ENCODE data around the gene DEFB114. TPM values are rescaled to one million over a fixed set of nuclear protein-coding genes. Genes with fewer than 3 reads are reported as not detected.
"Not testable (repeated sequence)": the region's sequence is repeated elsewhere in the genome, so short reads cannot be mapped to it uniquely, and the experiment has no call there.

The DEFB114 gene
- total RNA-seq, 2 experiments from 2014 or later: not detected

DNA sequence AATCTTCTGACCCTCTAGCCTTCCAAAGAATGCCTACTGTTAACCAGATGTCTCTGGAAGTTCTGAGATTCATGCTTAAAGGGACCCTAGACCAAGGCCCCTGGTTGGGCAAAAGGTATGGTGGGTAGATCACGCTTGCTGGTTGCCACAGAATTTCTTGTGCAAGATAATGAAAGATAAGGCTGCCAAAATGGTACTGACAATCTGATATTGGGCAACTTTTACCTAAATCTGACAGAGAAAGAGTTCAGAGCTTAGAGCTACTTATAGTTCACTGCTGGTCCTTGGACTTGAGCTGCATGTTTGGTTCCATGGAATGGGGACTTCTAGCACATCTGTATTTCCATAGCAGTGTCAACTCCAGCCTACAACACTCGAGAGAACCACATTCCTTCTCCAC, 12.0 kb downstream of the DEFB114 start:
- Mint-ChIP-seq H3K36me3 (no peaks in the 10 kb centered on the region), H3K27ac (no peak overlapping the region), H3K27me3 (no peaks in the 10 kb centered on the region), H3K4me3 (no peak overlapping the region), H3K4me1 (no peaks in the 10 kb centered on the region), H3K9me3 (peaks cover 2% of the 10 kb centered on the region)
- DNase-seq: no peak

DNA sequence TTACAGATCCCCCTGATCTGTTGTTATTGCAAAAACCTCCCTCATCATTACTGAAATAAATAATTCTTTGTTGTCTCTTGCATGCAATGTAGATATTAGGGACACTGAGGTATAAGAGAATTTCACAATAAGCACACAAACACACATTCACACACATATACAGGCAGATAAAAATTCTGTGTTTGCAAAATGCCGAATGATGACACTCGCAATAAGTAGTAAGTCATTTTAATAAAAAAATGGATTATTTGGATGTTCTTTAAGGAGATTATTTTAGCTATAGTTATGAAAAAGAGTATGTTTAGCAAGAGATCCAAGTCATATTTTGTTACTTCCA, 13.6 kb downstream of the DEFB114 start:
- no peaks in the 10 kb centered on the region for H3K36me3 Mint-ChIP-seq
- H3K9me3 Mint-ChIP-seq: peaks cover 2% of the 10 kb centered on the region
- H3K4me3 Mint-ChIP-seq: no peak overlapping the region
- no peaks in the 10 kb centered on the region for H3K4me1 Mint-ChIP-seq
- H3K27ac Mint-ChIP-seq: no peak overlapping the region
- no peak for DNase-seq
- no peaks in the 10 kb centered on the region for H3K27me3 Mint-ChIP-seq

DNA sequence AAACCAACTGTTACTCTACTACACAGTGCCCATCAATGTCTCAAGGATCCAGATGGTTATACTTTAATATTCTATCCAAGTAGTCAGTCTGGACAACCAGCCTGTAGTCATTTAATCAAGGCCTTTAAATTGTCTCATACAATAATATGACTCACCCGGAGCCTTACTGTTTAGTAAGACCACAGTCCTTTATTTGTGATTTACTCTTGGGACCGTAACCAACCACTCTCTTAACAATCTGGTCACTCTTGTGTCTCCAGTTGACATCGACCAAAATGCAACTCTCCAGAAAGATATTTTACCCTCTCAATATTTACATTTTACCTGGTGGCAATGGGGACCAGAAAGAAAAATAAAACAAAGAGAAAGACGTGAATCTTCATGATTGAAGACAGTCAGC, 14.9 kb downstream of the DEFB114 start:
- H3K36me3 Mint-ChIP-seq: peaks cover 1% of the 10 kb centered on the region
- no peaks in the 10 kb centered on the region for H3K4me1 Mint-ChIP-seq
- no peak overlapping the region for H3K4me3 Mint-ChIP-seq
- no peak overlapping the region for H3K27ac Mint-ChIP-seq
- H3K9me3 Mint-ChIP-seq: peaks cover 5% of the 10 kb centered on the region
- no peak for DNase-seq
- H3K27me3 Mint-ChIP-seq: no peaks in the 10 kb centered on the region

DNA sequence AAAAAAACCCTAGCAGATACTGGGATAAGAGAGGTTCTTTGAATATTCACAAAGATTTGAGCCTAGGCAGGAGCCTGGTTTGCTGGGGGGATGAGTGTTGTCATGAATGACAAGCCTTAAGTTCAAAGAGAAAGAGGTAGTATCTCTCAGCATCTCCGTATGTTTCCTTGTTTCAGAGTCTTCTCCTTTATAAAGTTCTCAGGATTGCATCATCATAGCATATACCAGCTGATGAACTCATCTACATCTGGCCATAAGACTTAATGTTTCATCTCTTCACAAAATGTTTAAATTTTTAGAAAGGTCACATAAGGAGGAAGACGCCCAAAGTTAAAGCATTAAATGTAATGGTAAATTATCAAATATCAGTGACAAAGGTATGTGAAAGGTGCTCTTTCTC, 17.1 kb downstream of the DEFB114 start:
- H3K27me3 Mint-ChIP-seq: no peaks in the 10 kb centered on the region
- peaks cover 5% of the 10 kb centered on the region for H3K9me3 Mint-ChIP-seq
- H3K36me3 Mint-ChIP-seq: peaks cover 1% of the 10 kb centered on the region
- no peak overlapping the region for H3K4me3 Mint-ChIP-seq
- H3K27ac Mint-ChIP-seq: no peak overlapping the region
- DNase-seq: no peak
- no peaks in the 10 kb centered on the region for H3K4me1 Mint-ChIP-seq

DNA sequence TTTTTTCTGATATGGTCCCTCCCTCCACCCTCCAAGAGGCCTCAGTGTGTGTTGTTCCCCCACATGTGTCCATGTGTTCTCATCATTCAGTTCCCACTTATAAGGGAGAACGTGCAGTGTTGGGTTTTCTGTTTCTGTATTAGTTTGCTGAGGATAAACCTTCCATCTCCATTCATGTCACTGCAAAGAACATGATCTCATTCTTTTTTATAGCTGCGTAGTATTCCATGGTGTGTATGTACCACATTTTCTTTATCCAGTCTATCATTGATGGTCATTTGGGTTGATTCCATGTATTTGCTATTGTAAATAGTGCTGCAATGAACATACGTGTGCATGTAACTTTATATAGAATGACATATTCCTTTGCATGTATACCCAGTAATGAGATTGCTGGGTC, 19.9 kb downstream of the DEFB114 start:
- H3K4me1 Mint-ChIP-seq, H3K36me3 Mint-ChIP-seq, DNase-seq, H3K27ac Mint-ChIP-seq, H3K4me3 Mint-ChIP-seq, H3K9me3 Mint-ChIP-seq, H3K27me3 Mint-ChIP-seq: not testable (repeated sequence)

DNA sequence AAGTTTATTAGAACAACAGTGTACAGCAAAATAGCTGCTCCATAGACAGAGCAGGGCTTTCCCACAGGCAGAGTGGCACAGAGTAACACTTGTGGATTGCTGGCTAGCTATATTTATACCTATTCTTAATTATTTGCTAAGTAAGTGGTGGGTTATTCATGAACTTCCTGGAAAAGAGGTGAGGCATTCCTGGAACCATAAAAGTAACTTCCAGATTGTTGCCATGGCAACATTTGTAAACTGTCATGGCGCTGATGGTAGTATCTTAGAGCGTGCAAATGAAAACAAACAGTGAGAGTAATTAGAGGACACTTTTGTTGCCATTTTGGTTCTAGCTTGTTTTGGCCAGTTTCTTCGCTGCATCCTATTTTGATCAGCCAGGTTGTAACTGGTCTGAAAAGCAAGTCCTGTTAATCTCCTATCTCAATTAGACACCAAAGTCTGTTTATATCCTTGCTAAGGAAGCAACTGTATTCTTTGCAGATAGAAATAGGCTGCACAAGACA, 23.9 kb downstream of the DEFB114 start:
- no peaks in the 10 kb centered on the region for H3K4me1 Mint-ChIP-seq
- no peak for DNase-seq
- no peak overlapping the region for H3K27ac Mint-ChIP-seq
- peaks cover 1% of the 10 kb centered on the region for H3K36me3 Mint-ChIP-seq
- H3K4me3 Mint-ChIP-seq: no peak overlapping the region
- H3K27me3 Mint-ChIP-seq: no peaks in the 10 kb centered on the region
- H3K9me3 Mint-ChIP-seq: peaks cover 5% of the 10 kb centered on the region

DNA sequence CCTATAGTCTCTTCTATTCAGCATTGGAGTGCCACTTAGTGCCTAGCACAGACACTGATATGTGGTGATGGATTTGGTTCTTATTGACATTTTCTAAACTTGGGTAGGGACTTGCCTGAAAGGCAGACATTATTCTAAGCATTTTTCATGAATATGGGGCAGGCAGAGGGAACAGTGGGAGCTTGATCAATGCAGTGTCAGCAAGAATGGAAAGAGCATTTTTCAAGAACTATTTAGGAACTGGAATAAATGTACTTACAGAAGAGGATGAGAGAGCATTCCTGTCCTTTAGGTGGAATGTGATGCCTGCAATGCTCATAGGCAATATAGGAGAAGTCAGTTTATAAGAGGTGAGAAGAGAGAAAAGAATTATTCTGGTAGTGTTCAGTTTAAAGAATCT, 26.2 kb downstream of the DEFB114 start:
- peaks cover 3% of the 10 kb centered on the region for H3K9me3 Mint-ChIP-seq
- H3K4me3 Mint-ChIP-seq: no peak overlapping the region
- no peaks in the 10 kb centered on the region for H3K36me3 Mint-ChIP-seq
- no peaks in the 10 kb centered on the region for H3K27me3 Mint-ChIP-seq
- no peaks in the 10 kb centered on the region for H3K4me1 Mint-ChIP-seq
- no peak overlapping the region for H3K27ac Mint-ChIP-seq
- DNase-seq: no peak

DNA sequence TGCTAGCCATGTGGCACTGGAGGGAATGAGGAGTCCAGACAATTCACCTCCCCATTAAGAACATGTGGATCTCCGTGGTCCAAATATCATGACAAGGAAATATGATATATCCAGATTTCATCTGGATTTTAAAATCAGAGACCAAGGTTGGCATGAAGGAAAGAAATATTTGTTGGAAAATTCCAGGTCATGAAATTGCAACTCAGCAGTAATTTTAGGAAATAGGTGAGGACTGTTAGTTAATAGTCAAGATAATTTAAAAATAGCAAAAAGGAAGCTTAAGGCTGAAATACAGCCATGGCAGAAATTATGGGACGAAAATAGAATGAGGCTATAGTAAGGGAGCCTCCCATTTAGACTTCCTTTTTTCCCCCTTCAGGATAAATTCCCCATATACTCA, 26.9 kb downstream of the DEFB114 start:
- H3K4me3 Mint-ChIP-seq: no peak overlapping the region
- H3K27ac Mint-ChIP-seq: no peak overlapping the region
- no peaks in the 10 kb centered on the region for H3K36me3 Mint-ChIP-seq
- H3K27me3 Mint-ChIP-seq: no peaks in the 10 kb centered on the region
- H3K9me3 Mint-ChIP-seq: peaks cover 3% of the 10 kb centered on the region
- DNase-seq: no peak
- no peaks in the 10 kb centered on the region for H3K4me1 Mint-ChIP-seq

DNA sequence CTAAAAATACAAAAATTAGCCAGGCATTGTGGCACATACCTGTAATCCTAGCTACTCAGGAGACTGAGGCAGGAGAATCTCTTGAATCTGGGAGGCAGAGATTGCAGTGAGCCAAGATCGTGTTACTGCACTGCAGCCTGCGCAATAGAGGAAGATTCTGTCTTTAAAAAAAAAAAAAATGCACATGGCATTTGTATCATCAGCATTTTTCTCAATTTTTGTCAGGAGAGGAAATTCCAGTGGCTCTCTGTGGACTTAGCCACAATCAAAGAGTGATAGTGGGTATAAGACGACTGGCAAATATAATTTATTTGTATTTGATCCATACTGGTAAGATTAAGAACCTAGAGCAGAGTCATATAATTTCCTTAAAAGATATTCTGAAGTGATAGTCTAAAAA, 28.6 kb downstream of the DEFB114 start:
- Mint-ChIP-seq H3K4me3 (no peak overlapping the region), H3K27me3 (no peaks in the 10 kb centered on the region), H3K9me3 (peaks cover 3% of the 10 kb centered on the region), H3K27ac (no peak overlapping the region), H3K36me3 (no peaks in the 10 kb centered on the region), H3K4me1 (no peaks in the 10 kb centered on the region)
- no peak for DNase-seq

DNA sequence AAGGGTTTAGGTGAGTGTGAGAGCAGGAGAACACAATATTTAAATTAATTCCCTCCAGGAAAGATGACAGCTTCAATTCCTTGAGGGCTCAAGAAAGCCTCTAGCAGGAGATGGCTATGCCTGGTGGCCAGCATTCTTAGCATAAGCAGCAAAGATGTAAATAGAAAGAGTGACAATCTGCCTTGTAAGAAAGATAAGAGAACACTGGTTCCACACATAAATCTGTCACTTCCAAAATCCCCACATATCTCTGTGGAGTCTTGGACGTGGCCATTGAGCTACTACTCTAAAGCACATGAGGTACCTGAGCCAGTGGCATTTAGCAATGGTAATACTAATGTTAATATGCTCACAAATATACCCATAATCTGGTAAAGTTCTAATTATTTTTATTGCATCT, 29.2 kb downstream of the DEFB114 start:
- Mint-ChIP-seq H3K9me3 (peaks cover 3% of the 10 kb centered on the region), H3K4me1 (no peaks in the 10 kb centered on the region), H3K36me3 (no peaks in the 10 kb centered on the region)

DNA sequence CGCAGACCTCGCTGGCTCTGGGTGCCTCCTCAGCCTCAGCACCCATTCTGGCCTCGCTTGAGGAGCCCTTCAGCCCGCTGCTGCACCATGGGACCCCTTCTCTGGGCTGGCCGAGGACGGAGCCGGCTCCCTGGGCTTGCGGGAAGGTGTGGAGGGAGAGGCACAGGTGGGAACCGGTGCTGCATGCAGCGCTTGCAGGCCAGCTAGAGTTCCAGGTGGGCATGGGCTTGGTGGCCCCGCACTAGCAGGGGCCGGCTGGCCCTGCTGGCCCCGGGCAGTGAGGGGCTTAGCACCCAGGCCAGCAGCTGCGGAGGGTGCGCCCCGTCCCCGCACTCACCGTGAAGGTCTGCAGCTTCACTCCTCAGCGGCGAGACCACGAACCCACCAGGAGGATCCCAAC, 30.4 kb downstream of the DEFB114 start:
- no peaks in the 10 kb centered on the region for H3K4me1 Mint-ChIP-seq
- no peak for DNase-seq
- H3K27ac Mint-ChIP-seq: no peak overlapping the region
- H3K4me3 Mint-ChIP-seq: no peak overlapping the region
- H3K9me3 Mint-ChIP-seq: peaks cover 3% of the 10 kb centered on the region
- H3K27me3 Mint-ChIP-seq: no peaks in the 10 kb centered on the region
- no peaks in the 10 kb centered on the region for H3K36me3 Mint-ChIP-seq

More for the DNA sequence above, 29.2 kb downstream of the DEFB114 start:
- DNase-seq: no peak
- H3K4me3 Mint-ChIP-seq: no peak overlapping the region
- H3K27me3 Mint-ChIP-seq: no peaks in the 10 kb centered on the region
- H3K27ac Mint-ChIP-seq: no peak overlapping the region

DNA sequence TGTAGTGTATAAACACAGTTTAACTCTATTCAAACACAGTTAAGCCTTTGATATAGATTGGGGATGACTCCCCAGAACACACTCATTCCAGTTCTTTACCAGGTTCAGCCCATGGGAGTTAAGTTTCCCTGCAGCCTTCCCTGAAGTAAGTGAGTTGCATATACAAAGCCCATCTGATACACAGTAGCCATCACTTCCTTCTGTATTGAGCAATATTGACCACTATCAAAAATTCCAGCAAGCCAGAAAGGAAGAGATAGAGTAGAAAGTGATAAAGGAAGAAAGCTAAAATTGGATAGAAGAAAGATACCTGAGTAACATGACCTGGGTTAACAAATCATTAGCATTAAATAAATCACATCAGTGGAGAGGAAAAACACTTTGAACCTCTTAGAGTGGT, 34.6 kb downstream of the DEFB114 start:
- Mint-ChIP-seq H3K4me1 (no peaks in the 10 kb centered on the region), H3K27ac (no peak overlapping the region), H3K27me3 (no peaks in the 10 kb centered on the region), H3K36me3 (no peaks in the 10 kb centered on the region), H3K9me3 (peaks cover 6% of the 10 kb centered on the region), H3K4me3 (no peak overlapping the region)
- no peak for DNase-seq

DNA sequence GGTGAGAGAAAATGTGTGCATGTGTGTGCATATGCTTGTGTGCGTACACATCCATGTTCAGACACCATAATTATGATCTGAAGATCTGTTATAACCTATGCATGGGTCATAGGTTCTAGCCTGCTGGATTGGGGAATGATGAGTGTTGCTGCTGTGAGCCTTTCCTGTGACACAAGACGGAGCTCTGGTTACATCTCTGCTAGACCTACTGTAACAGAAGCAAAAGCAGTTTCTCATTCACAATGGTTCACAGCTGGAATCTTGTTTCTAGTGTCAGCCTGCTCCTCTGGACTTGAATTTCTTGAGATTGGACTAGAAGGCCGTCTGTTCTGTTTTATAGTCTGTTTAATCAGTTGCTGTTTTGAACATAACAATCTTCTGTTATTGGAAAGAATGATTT, 40.1 kb downstream of the DEFB114 start:
- Mint-ChIP-seq H3K27ac (no peak overlapping the region), H3K4me3 (no peak overlapping the region), H3K36me3 (no peaks in the 10 kb centered on the region), H3K9me3 (peaks cover 4% of the 10 kb centered on the region), H3K27me3 (no peaks in the 10 kb centered on the region), H3K4me1 (no peaks in the 10 kb centered on the region)
- no peak for DNase-seq

DNA sequence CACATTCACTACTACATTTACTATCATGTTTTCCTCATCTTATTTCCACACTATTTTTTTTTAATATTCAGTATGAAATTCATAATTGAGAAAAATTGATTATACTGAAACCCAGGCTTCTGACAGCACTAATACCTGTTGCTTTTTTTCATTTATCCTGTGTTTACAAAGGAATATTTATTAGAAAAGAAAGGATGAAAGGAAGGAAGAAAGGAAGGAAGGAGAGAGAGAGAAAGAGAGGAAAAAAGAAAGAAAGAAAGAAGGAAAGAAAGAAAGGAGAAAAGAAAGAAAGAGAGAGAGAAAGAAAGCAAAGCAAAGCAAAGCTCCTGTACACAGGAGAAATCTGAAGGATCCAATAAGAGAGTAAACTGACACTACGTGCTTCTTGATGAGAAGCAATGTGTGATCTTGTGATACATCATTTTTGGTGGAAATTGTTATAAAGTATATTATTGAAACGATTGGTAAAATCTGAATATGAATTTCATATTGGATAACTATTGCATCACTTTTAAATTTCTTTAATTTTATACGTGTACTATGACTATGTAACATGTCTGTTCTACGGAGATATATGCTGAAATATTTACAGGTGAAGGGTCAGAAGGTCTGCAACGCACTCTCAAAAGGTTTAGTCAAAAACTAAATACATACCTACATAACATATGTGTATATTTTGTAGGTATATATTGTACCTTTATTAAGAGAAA, 43.9 kb downstream of the DEFB114 start:
- H3K4me1 Mint-ChIP-seq: no peaks in the 10 kb centered on the region
- no peaks in the 10 kb centered on the region for H3K36me3 Mint-ChIP-seq
- H3K4me3 Mint-ChIP-seq: no peak overlapping the region
- no peak for DNase-seq
- H3K27ac Mint-ChIP-seq: no peak overlapping the region
- no peaks in the 10 kb centered on the region for H3K27me3 Mint-ChIP-seq
- no peaks in the 10 kb centered on the region for H3K9me3 Mint-ChIP-seq

DNA sequence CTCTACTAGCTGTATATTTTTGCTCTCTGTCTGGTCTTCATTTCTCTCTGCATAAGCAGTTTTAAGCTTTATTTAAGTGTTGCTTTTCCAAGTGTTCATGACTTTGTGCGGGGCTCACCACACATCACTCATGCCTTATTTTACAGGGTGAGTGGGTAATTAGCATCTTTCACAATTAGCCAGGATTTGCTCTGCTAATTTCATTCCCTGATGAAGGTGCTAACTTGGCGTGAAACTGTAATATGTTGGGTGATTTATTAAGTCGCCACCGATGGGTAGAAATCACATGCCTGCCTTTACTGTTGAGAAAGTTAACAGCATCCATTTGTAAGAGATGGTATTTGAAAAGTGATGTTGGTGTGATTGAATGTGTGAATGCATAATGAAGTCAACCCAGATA, 44.7 kb downstream of the DEFB114 start:
- H3K4me1 Mint-ChIP-seq: no peaks in the 10 kb centered on the region
- no peak for DNase-seq
- no peaks in the 10 kb centered on the region for H3K9me3 Mint-ChIP-seq
- H3K36me3 Mint-ChIP-seq: no peaks in the 10 kb centered on the region
- no peaks in the 10 kb centered on the region for H3K27me3 Mint-ChIP-seq
- no peak overlapping the region for H3K4me3 Mint-ChIP-seq
- no peak overlapping the region for H3K27ac Mint-ChIP-seq

DNA sequence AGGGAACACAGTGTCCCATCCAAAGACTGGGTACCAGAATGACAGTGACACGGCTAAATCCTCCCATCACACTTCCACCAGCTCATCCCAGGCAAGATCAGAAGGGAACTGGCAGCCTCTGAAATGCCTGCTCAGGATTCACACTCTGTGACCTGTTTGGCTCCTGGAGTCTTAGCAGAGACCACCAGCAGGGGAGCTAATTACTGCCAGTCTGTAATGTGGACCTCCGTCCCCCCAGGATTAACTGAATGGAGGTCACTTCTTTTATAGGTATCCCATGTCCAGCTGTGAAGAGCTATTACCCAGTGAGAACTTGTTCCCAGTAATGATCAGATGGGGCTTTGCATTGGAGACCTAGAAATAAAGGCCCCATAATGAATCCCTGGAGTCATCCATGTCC, 45.2 kb downstream of the DEFB114 start:
- Mint-ChIP-seq H3K4me1 (no peaks in the 10 kb centered on the region), H3K36me3 (no peaks in the 10 kb centered on the region), H3K27me3 (no peaks in the 10 kb centered on the region), H3K4me3 (no peak overlapping the region), H3K9me3 (no peaks in the 10 kb centered on the region), H3K27ac (no peak overlapping the region)
- DNase-seq: no peak

Measured in activated naive CD8-positive, alpha-beta T cell treated with anti-CD3 and anti-CD28 coated beads for 36 hours (primary cell).